Natural killer cell (primary cell): ENCODE data around the gene ANKRD44. TPM values are rescaled to one million over a fixed set of nuclear protein-coding genes. Genes with fewer than 3 reads are reported as not detected.

Source experiments
- ATAC-seq, 3 donors: fragments of 150-1000 bp in 2 of 3; fragments of 200-7000 bp in 1 of 3; cut with Tn5 transposase; 1 replicate in 1 of 3; 2 replicates in 2 of 3; pipeline ENCODE4 v1.10.0; 2021; ENCODE audit warnings: mild to moderate bottlenecking in 2 of 3, moderate library complexity in 2 of 3
- DNase-seq, 2 donors: peaks; one replicate each; pipeline versions ENCODE4 v3.0.0 to v3.0.0-alpha.2; 2013 to 2021; ENCODE audit warnings: mixed read lengths in 1 of 2
- H3K27ac ChIP-seq: one replicate; pipeline ENCODE4 v1.5.1; 2013; ENCODE audit warnings: mild to moderate bottlenecking, low read length
- H3K27me3 ChIP-seq: one replicate; pipeline ENCODE4 v1.6.1; 2013; ENCODE audit warnings: low read length; ENCODE audit not compliant: control insufficient read depth, insufficient read depth
- H3K36me3 ChIP-seq: one replicate; pipeline ENCODE4 v1.6.1; 2013; ENCODE audit warnings: low read length; ENCODE audit not compliant: control insufficient read depth, insufficient read depth
- H3K4me1 ChIP-seq: one replicate; pipeline ENCODE4 v1.6.1; 2013; ENCODE audit warnings: low read length; ENCODE audit not compliant: control insufficient read depth, insufficient read depth
- H3K4me3 ChIP-seq: one replicate; pipeline ENCODE4 v1.5.1; 2013; ENCODE audit warnings: low read length
- H3K9me3 ChIP-seq: one replicate; pipeline ENCODE4 v1.6.1; 2013; ENCODE audit warnings: low read length; ENCODE audit not compliant: control insufficient read depth, insufficient read depth
- H3K27ac Mint-ChIP-seq, 2 donors: one replicate each; pipeline ENCODE4 v1.8.0; 2022; ENCODE audit warnings: mild to moderate bottlenecking in 2 of 2, mixed read lengths in 2 of 2, moderate library complexity in 1 of 2
- H3K27me3 Mint-ChIP-seq, 2 donors: one replicate each; pipeline ENCODE4 v1.8.0; 2022; ENCODE audit warnings: low read depth in 2 of 2, mixed read lengths in 2 of 2
- H3K36me3 Mint-ChIP-seq: one replicate; pipeline ENCODE4 v1.8.0; 2022; ENCODE audit warnings: mixed read lengths
- H3K4me1 Mint-ChIP-seq, 2 donors: one replicate each; pipeline ENCODE4 v1.8.0; 2022; ENCODE audit warnings: mixed read lengths in 2 of 2
- H3K4me3 Mint-ChIP-seq: one replicate; pipeline ENCODE4 v1.8.0; 2022; ENCODE audit warnings: mild to moderate bottlenecking, moderate library complexity, mixed read lengths
- H3K9me3 Mint-ChIP-seq, 2 donors: one replicate each; pipeline ENCODE4 v1.8.0; 2022; ENCODE audit warnings: mixed read lengths in 2 of 2
- CTCF ChIP-seq: fragments of 200-600 bp; IDR thresholded peaks from one replicate; pipeline ENCODE4 v1.8.0; 2022; ENCODE audit warnings: antibody characterized with exemption
- WGBS: methylation state at CpG from one replicate; pipeline ENCODE4 v1.1.7; 2013; ENCODE audit warnings: missing lambda C conversion rate; ENCODE audit not compliant: insufficient coverage; 5-methylcytosine and 5-hydroxymethylcytosine counted together
- intact Hi-C: fragments of 100-400 bp; cut with micrococcal nuclease; formaldehyde crosslinking; loops from one replicate; pipeline ENCODE4 v1.14.2; 2022
- total RNA-seq, 4 donors: library from RNA; stranded (reverse); fragments of 120-200 nt in 1 of 4; gene quantifications; one replicate each; pipeline versions ENCODE4 v1.2.3 to v1.2.4, GENCODE V29; 2013 to 2022

Gene ANKRD44
- total RNA-seq, 3 donors from 2014 or later (not counting 1 experiment from before 2014, with no cell fraction given), result 252 to 376 (median 311) TPM

GRCh38 chr2:196994764-196995163, 315.8 kb downstream of the ANKRD44 start:
- Histone ChIP-seq H3K27me3 (no peaks in the 10 kb centered on the region), H3K4me1 (no peaks in the 10 kb centered on the region), H3K36me3 (peaks cover 90% of the 10 kb centered on the region), H3K27ac (no peak overlapping the region), H3K9me3 (no peaks in the 10 kb centered on the region), H3K4me3 (no peak overlapping the region)
- DNase-seq, result no peak
- no peak for ATAC-seq
- 100% methylated on average over 3 of the region's 4 CpGs for WGBS
- Mint-ChIP-seq H3K27ac (peak overlapping the region; percentile 47 to 57), H3K4me3 (no peak overlapping the region), H3K27me3 (no peaks in the 10 kb centered on the region), H3K36me3 (peaks cover 35% of the 10 kb centered on the region), H3K4me1 (peaks cover 7 to 10% of the 10 kb centered on the region in 2 donors), H3K9me3 (no peaks in the 10 kb centered on the region)
- TF ChIP-seq CTCF, result no peak
- intact Hi-C loops, result no loop called here

GRCh38 chr2:196993617-196994016, 317.0 kb downstream of the ANKRD44 start:
- Histone ChIP-seq H3K36me3 (peaks cover 81% of the 10 kb centered on the region), H3K27me3 (no peaks in the 10 kb centered on the region), H3K27ac (no peak overlapping the region), H3K4me1 (no peaks in the 10 kb centered on the region), H3K9me3 (no peaks in the 10 kb centered on the region), H3K4me3 (no peak overlapping the region)
- no peak for ATAC-seq
- H3K9me3 Mint-ChIP-seq, result no peaks in the 10 kb centered on the region
- no peak for TF ChIP-seq CTCF
- peaks cover 11 to 12% of the 10 kb centered on the region in 2 donors for H3K4me1 Mint-ChIP-seq
- no peaks in the 10 kb centered on the region for H3K27me3 Mint-ChIP-seq
- H3K27ac Mint-ChIP-seq, result peak overlapping the region; percentile 27 to 69
- intact Hi-C loops, result no loop called here
- peaks cover 35% of the 10 kb centered on the region for H3K36me3 Mint-ChIP-seq
- DNase-seq, result no peak
- 97% methylated on average over 6 of the region's 6 CpGs for WGBS
- no peak overlapping the region for H3K4me3 Mint-ChIP-seq

GRCh38 chr2:196992466-196992865, 318.1 kb downstream of the ANKRD44 start:
- intact Hi-C loops, result no loop called here
- WGBS, result 96% methylated on average over 1 of the region's 1 CpG
- H3K4me3 ChIP-seq, result no peak overlapping the region
- ATAC-seq (no peak), DNase-seq (no peak)
- Mint-ChIP-seq H3K27ac (peak overlapping the region; percentile 23 to 52), H3K27me3 (no peaks in the 10 kb centered on the region), H3K36me3 (peaks cover 30% of the 10 kb centered on the region), H3K4me3 (no peak overlapping the region), H3K9me3 (no peaks in the 10 kb centered on the region), H3K4me1 (peaks cover 22 to 24% of the 10 kb centered on the region in 2 donors)
- H3K36me3 ChIP-seq, result peaks cover 70% of the 10 kb centered on the region
- no peaks in the 10 kb centered on the region for H3K27me3 ChIP-seq
- no peaks in the 10 kb centered on the region for H3K4me1 ChIP-seq
- no peak overlapping the region for H3K27ac ChIP-seq
- TF ChIP-seq CTCF, result no peak
- no peaks in the 10 kb centered on the region for H3K9me3 ChIP-seq

- ATAC-seq (no peak), DNase-seq (no peak)
- peaks cover 28 to 32% of the 10 kb centered on the region in 2 donors for H3K4me1 Mint-ChIP-seq
- peak overlapping the region; percentile 56 to 84 for H3K27ac Mint-ChIP-seq
- no peak for TF ChIP-seq CTCF
- no peaks in the 10 kb centered on the region for H3K9me3 Mint-ChIP-seq
- peaks cover 29% of the 10 kb centered on the region for H3K36me3 Mint-ChIP-seq
- intact Hi-C loops, result no loop called here
- H3K27me3 Mint-ChIP-seq, result no peaks in the 10 kb centered on the region
- Histone ChIP-seq H3K27ac (no peak overlapping the region), H3K36me3 (peaks cover 66% of the 10 kb centered on the region), H3K27me3 (no peaks in the 10 kb centered on the region), H3K4me3 (no peak overlapping the region), H3K4me1 (no peaks in the 10 kb centered on the region), H3K9me3 (no peaks in the 10 kb centered on the region)
- no peak overlapping the region for H3K4me3 Mint-ChIP-seq
- WGBS, result 98% methylated on average over 10 of the region's 10 CpGs
These were observed 319.7 kb downstream of the ANKRD44 start for GRCh38 chr2:196990788-196991461.
